Thoracic aorta (tissue), 2 donors: ENCODE results near the gene SHMT2. TPM values are rescaled to one million over a fixed set of nuclear protein-coding genes. Genes with fewer than 3 reads are reported as not detected.

Experiments
- ATAC-seq: fragments of 150-250 bp; one replicate; pipeline ENCODE4 v1.8.0; 2017; ENCODE audit warnings: low read depth; ENCODE audit not compliant: insufficient number of reproducible peaks, low FRiP score
- DNase-seq: peaks from one replicate; pipeline ENCODE4 v3.0.0-alpha.2; 2020; ENCODE audit warnings: low spot score
- H3K27ac ChIP-seq, 2 donors: fragments of 200-600 bp; sonication (generic); 1 replicate in 1 of 2; 2 replicates in 1 of 2; pipeline ENCODE4 v1.5.1; 2016; ENCODE audit warnings: mild to moderate bottlenecking in 2 of 2, moderate library complexity in 2 of 2
- H3K27me3 ChIP-seq: fragments of 200-600 bp; sonication (generic); replicated peaks from 2 replicates; pipeline ENCODE4 v1.6.0; 2016; ENCODE audit warnings: mild to moderate bottlenecking; ENCODE audit not compliant: insufficient read depth
- H3K36me3 ChIP-seq: fragments of 200-600 bp; sonication (generic); one replicate; pipeline ENCODE4 v1.5.1; 2016
- H3K4me1 ChIP-seq, 2 donors: fragments of 200-600 bp; sonication (generic); 1 replicate in 1 of 2; 2 replicates in 1 of 2; pipeline versions ENCODE4 v1.5.1 to v1.6.0; 2016; ENCODE audit warnings: low read depth in 2 of 2, mild to moderate bottlenecking in 1 of 2; ENCODE audit not compliant: control insufficient read depth in 1 of 2
- H3K4me3 ChIP-seq: fragments of 200-600 bp; sonication (generic); 2 replicates; pipeline ENCODE4 v1.5.1; 2016; ENCODE audit warnings: mild to moderate bottlenecking
- H3K9me3 ChIP-seq: fragments of 200-600 bp; sonication (generic); 2 replicates; pipeline ENCODE4 v1.5.1; 2016
- CTCF ChIP-seq: fragments of 200-600 bp; sonication (generic); IDR thresholded peaks from one replicate; pipeline ENCODE4 v1.5.1; 2019; ENCODE audit warnings: antibody characterized with exemption
- total RNA-seq, 2 donors: library from RNA; depleted of rRNA; stranded (reverse); fragments of >200 nt; gene quantifications; one replicate each; pipeline versions ENCODE4 v1.1.0 to v1.2.3, GENCODE V29; 2016

SHMT2 gene
- total RNA-seq, 2 donors from 2014 or later = 57.3 to 60.4 TPM

DNA sequence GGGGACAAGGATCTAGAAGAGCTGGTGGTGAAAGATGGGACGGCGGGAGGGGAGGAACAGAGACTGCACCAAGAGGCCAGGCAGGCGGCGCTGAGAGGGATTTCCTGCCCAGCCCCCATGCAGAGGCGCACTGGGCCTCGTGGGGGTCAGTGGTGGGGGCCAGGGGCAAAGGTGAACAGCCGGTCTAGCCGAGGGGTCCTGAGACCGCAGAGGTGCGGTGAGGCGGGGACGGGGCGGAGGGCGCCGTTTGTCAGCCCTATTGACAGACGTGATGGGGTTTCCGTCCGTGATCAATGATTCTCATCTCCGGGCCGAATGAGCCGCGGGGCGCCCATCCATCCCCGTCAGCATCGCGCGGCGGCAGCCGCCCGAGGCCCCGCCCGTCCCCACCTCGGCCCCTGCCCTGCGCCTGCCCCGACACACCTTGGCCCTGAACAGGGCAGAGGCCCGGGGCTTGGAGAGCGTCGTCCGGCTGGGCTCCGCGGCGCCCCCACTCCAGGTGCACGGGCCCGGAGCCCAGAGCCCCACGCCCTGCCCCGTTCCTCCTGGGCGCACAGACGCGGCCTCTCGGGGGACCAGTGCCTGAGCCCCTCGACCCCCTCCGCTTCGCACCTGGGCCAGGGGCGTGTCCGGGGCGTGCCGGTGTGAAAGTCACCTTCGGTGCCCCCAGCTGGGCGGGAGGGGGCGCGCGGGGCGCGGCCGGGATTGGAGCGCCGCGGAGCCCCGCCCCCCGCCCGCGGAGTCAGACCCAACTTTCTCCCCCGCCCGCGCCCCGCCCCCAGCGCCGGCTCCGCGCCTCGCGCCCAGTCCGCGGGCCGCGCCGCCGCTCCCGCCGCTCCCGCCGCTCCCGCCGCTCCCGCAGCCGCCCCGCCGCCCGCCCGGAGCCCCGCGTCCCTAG lies 13.2 kb upstream of the SHMT2 start, which contains the start of gene NXPH4:
TSS of gene NXPH4 (plus strand) at position 781 of the 898 bp plus-strand sequence. CDS start 176 bp downstream, outside the sequence.
- DNase-seq (no peak), ATAC-seq (no peak)
- Histone ChIP-seq H3K4me1 (peaks cover 20 to 57% of the 10 kb centered on the region in 2 donors), H3K27ac (no peak within 1 kb of the TSS), H3K36me3 (peaks cover 8% of the 10 kb centered on the region), H3K4me3 (peak within 1 kb of the TSS; percentile 74), H3K27me3 (peaks cover 11% of the 10 kb centered on the region), H3K9me3 (no peaks in the 10 kb centered on the region)
- no peak for TF ChIP-seq CTCF

GRCh38 chr12:57216921-57217879 lies 12.3 kb upstream of the SHMT2 start:
- DNase-seq (no peak), ATAC-seq (no peak)
- peak overlapping the region; percentile 74 for H3K4me3 ChIP-seq
- no peak for TF ChIP-seq CTCF
- peaks cover 20 to 48% of the 10 kb centered on the region in 2 donors for H3K4me1 ChIP-seq
- peaks cover 15% of the 10 kb centered on the region for H3K27me3 ChIP-seq
- H3K36me3 ChIP-seq = peaks cover 6% of the 10 kb centered on the region
- no peaks in the 10 kb centered on the region for H3K9me3 ChIP-seq
- no peak overlapping the region for H3K27ac ChIP-seq

- no peak for ATAC-seq
- H3K27me3 ChIP-seq = peaks cover 15% of the 10 kb centered on the region
- H3K4me1 ChIP-seq = peaks cover 13 to 40% of the 10 kb centered on the region in 2 donors
Observed at GRCh38 chr12:57218030-57218853, 11.3 kb upstream of the SHMT2 start.

DNA sequence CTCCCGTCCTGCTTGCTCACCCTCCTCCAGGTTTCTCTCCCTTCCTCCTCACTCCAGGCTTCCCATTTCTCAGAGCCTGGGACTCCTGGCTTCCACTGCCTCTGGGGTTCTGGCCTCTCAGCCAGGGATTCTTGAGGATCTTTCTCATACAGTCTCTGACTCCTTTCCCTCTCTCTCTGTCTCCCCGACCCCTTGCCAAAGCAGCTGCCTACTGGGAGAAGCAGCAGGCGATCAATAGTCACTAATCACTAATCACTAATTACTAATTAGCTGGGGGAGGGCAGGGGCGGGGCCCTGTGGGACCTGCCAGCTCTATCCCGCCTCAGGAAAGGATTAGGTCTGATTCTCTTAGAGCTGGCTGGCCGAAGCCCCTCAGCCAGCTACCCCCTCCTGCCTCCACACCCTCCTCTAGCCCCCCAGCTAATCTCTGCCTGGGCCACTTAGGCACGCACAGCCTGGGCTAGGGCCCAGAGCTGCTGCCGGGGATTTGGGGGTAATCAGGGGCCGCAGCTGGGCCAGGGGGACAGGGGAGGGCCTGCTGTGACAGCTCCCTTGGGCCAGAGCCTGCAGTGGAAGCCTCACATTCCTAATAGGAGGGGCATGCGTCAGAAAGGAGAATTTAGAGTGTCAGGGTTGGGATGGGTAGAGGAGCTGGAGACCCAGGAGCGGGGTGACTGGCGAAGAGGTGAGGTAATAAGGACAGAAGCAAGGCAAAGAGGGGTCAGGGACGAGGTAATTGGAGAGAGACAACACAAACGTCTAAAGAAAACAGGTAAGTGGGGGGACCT lies 10.1 kb upstream of the SHMT2 start:
- Histone ChIP-seq H3K4me3 (no peak overlapping the region), H3K9me3 (no peaks in the 10 kb centered on the region), H3K27ac (no peak overlapping the region), H3K4me1 (peaks cover 13 to 30% of the 10 kb centered on the region in 2 donors), H3K27me3 (peaks cover 23% of the 10 kb centered on the region), H3K36me3 (no peaks in the 10 kb centered on the region)
- DNase-seq (no peak), ATAC-seq (no peak)
- no peak for TF ChIP-seq CTCF

More at GRCh38 chr12:57218030-57218853, 11.3 kb upstream of the SHMT2 start:
- no peak overlapping the region for H3K27ac ChIP-seq
- no peak for TF ChIP-seq CTCF
- no peaks in the 10 kb centered on the region for H3K9me3 ChIP-seq
- no peaks in the 10 kb centered on the region for H3K36me3 ChIP-seq
- no peak for DNase-seq
- H3K4me3 ChIP-seq = no peak overlapping the region
